ENCODE results near the gene GLTPD2.

GRCh38 chr17:4800462-4801196 is 11.9 kb downstream of the GLTPD2 start:
- TF ChIP-seq EZH2phosphoT487 (IDR thresholded peaks at IDR 0.05; ENCODE audit: low read depth), result no peak
- TF ChIP-seq, protein P1, sequence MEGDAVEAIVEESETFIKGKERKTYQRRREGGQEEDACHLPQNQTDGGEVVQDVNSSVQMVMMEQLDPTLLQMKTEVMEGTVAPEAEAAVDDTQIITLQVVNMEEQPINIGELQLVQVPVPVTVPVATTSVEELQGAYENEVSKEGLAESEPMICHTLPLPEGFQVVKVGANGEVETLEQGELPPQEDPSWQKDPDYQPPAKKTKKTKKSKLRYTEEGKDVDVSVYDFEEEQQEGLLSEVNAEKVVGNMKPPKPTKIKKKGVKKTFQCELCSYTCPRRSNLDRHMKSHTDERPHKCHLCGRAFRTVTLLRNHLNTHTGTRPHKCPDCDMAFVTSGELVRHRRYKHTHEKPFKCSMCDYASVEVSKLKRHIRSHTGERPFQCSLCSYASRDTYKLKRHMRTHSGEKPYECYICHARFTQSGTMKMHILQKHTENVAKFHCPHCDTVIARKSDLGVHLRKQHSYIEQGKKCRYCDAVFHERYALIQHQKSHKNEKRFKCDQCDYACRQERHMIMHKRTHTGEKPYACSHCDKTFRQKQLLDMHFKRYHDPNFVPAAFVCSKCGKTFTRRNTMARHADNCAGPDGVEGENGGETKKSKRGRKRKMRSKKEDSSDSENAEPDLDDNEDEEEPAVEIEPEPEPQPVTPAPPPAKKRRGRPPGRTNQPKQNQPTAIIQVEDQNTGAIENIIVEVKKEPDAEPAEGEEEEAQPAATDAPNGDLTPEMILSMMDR (IDR thresholded peaks at IDR 0.05; ENCODE audit: low read depth, low read length), result no peak

All from OCI-LY3 (cell line).